Left lung (tissue), 10 donors: ENCODE results near the gene HES4. TPM values are rescaled to one million over a fixed set of nuclear protein-coding genes. Genes with fewer than 3 reads are reported as not detected.
"Not testable (repeated sequence)": the region's sequence is repeated elsewhere in the genome, so short reads cannot be mapped to it uniquely, and the experiment has no call there.

ENCODE experiments used
- ATAC-seq: fragments of 200-7000 bp; cut with Tn5 transposase; one replicate; pipeline ENCODE4 v1.9.1; 2020; ENCODE audit warnings: moderate library complexity
- DNase-seq, 4 donors: peaks; one replicate each; pipeline ENCODE4 v3.0.0-alpha.2; 2013 to 2020
- H3K27ac ChIP-seq, 2 donors: fragments of 200-600 bp; sonication (generic) in 1 of 2; one replicate each; pipeline versions ENCODE4 v1.5.0 to v1.8.0; 2020 to 2021
- H3K27me3 ChIP-seq, 2 donors: fragments of 200-600 bp; sonication (generic) in 1 of 2; one replicate each; pipeline versions ENCODE4 v1.5.0 to v1.8.0; 2020 to 2021
- H3K36me3 ChIP-seq, 2 donors: fragments of 200-600 bp; sonication (generic) in 1 of 2; one replicate each; pipeline versions ENCODE4 v1.5.0 to v1.8.0; 2020 to 2021
- H3K4me1 ChIP-seq, 2 donors: fragments of 200-600 bp; one replicate each; pipeline ENCODE4 v1.8.0; 2021
- H3K4me3 ChIP-seq, 2 donors: fragments of 200-600 bp; sonication (generic) in 1 of 2; one replicate each; pipeline versions ENCODE4 v1.5.0 to v1.8.0; 2020 to 2021; ENCODE audit warnings: mild to moderate bottlenecking in 1 of 2
- H3K9me3 ChIP-seq, 2 donors: fragments of 200-600 bp; sonication (generic) in 1 of 2; one replicate each; pipeline versions ENCODE4 v1.5.0 to v1.8.0; 2020 to 2021
- intact Hi-C, 2 donors: fragments of 100-400 bp; cut with DNase I; formaldehyde crosslinking; loops; one replicate each; pipeline versions ENCODE4 v1.11.2 to v1.14.2; 2022
- polyA plus RNA-seq, 6 donors: library from polyadenylated mRNA; unstranded; fragments of 120-200 nt; gene quantifications; one replicate each; pipeline ENCODE4 v1.2.1, GENCODE V29; 2013; ENCODE audit not compliant: insufficient read length in 6 of 6
- total RNA-seq, 2 donors: library from RNA; stranded (reverse); fragmentation: NEBNext Ultra II Directional; extraction: Animal tissue kit (Norgen Biotek cat#: 25700); gene quantifications; one replicate each; pipeline ENCODE4 v1.2.1, GENCODE V29; 2021
- TF ChIP-seq, protein P1 (sequence below), 2 donors: fragments of 200-600 bp; sonication (generic) in 1 of 2; IDR thresholded peaks; one replicate each; pipeline versions ENCODE4 v1.5.0 to v1.8.0; 2021; ENCODE audit warnings: antibody characterized with exemption in 2 of 2
- donor health status: DM: no; HTN: yes; CAD: no.
- donor health status: DM: no; HTN: no; CAD: no.

HES4 gene
- total and polyA plus RNA-seq, 8 donors = 4.4 to 37.5 (median 10.2) TPM

DNA sequence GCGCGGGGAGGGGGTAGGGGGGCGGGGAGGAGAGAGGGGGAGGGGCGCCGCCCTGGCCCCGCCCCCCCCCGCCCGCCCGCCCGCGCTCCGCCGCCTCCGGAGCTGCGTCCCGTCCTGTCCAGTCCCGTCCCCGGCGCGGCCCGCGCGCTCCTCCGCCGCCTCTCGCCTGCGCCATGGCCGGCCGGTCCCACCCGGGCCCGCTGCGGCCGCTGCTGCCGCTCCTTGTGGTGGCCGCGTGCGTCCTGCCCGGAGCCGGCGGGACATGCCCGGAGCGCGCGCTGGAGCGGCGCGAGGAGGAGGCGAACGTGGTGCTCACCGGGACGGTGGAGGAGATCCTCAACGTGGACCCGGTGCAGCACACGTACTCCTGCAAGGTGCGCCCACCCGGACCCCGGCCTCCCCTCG lies 20.1 kb upstream of the HES4 start, which contains the start of gene AGRN:
TSS of gene AGRN (plus strand) at position 121 of the 405 bp plus-strand sequence. CDS start at position 174, 53 bp downstream.
- intact Hi-C loops = no loop called here
- H3K36me3 ChIP-seq = no peaks in the 10 kb centered on the region
- peak within 1 kb of the TSS; percentile 85 to 89 for H3K27ac ChIP-seq
- H3K9me3 ChIP-seq = no peaks in the 10 kb centered on the region
- peak within 1 kb of the TSS; percentile 51 to 75 for H3K4me3 ChIP-seq
- H3K4me1 ChIP-seq = peaks cover 13 to 48% of the 10 kb centered on the region in 2 donors
- DNase-seq (peak in 1 of 4 donors; percentile 90), ATAC-seq (peak; percentile 15)
- TF ChIP-seq, protein P1, sequence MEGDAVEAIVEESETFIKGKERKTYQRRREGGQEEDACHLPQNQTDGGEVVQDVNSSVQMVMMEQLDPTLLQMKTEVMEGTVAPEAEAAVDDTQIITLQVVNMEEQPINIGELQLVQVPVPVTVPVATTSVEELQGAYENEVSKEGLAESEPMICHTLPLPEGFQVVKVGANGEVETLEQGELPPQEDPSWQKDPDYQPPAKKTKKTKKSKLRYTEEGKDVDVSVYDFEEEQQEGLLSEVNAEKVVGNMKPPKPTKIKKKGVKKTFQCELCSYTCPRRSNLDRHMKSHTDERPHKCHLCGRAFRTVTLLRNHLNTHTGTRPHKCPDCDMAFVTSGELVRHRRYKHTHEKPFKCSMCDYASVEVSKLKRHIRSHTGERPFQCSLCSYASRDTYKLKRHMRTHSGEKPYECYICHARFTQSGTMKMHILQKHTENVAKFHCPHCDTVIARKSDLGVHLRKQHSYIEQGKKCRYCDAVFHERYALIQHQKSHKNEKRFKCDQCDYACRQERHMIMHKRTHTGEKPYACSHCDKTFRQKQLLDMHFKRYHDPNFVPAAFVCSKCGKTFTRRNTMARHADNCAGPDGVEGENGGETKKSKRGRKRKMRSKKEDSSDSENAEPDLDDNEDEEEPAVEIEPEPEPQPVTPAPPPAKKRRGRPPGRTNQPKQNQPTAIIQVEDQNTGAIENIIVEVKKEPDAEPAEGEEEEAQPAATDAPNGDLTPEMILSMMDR (IDR thresholded peaks at IDR 0.05) = no peak
- peaks cover 0 to 37% of the 10 kb centered on the region in 2 donors for H3K27me3 ChIP-seq

DNA sequence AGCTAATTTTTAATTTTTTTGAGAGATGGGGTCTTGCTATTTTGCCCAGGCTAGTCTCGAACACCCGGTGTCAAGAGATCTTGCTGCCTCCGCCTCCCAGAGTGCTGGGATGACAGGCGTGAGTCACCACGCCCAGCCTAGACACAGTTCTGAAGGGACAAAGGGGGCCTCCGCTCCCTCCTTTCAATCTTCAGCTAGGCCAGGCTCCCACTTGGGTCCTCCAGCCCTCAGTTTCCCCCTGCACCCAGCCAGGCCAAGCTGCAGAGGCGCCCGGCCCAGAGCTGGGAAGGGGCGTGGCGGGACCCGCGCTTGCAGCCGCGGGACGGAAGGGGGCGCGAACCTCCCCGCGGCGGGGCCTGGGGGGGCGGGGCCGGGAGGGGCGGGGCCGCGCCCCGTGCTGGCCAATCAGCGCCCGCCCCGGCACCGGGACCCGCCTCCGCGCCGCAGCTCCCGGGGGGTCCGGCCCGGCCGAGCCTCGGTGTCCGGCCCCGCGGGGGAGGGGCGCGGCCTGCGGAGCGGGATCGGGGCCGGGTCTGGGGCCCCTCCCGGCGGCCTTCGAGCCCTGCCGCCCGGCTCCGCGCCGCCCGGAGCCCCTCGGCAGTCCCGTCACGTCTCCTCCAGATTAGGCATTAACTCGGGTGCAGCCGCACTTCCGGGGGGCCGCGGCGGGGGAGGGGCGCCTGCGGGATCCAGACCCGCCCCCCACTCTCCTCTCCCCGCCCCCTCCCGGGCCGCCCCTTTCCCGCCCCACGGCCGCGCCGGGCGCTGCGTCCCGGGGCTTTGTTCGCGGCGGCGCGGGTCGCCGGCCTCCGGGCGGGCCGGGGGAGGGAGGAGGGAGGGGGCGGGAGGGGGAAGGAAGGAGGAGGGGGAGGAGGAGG lies 19.5 kb upstream of the HES4 start:
- no peaks in the 10 kb centered on the region for H3K36me3 ChIP-seq
- H3K4me1 ChIP-seq = peaks cover 12 to 49% of the 10 kb centered on the region in 2 donors
- intact Hi-C loops = no loop called here
- no peaks in the 10 kb centered on the region for H3K9me3 ChIP-seq
- peak overlapping the region; percentile 51 to 75 for H3K4me3 ChIP-seq
- ATAC-seq (peak; percentile 85), DNase-seq (peak; percentile 80 to 93 (median 86))
- peak overlapping the region; percentile 85 to 89 for H3K27ac ChIP-seq
- peaks cover 0 to 37% of the 10 kb centered on the region in 2 donors for H3K27me3 ChIP-seq
- TF ChIP-seq, protein P1 (IDR thresholded peaks at IDR 0.05) = peak; percentile 32 to 63

DNA sequence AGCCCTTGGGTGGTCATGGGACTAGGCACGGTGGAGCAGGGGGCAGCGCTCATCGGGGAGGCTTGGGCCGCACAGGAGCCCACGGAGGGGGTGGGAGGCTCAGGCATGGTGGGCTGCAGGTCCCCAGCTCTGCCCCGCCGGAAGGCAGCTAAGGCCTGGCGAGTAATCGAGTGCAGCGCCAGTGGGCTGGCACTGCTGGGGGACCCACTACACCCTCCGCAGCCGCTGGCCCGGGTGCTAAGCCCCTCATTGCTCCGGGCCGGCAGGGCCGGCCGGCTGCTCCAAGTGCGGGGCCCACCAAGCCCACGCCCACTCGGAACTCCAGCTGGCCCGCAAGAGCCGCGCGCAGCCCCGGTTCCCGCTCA lies 18.4 kb upstream of the HES4 start:
- H3K36me3 ChIP-seq, H3K9me3 ChIP-seq, DNase-seq, H3K4me3 ChIP-seq, ATAC-seq, intact Hi-C loops, H3K27ac ChIP-seq: not testable (repeated sequence)
- Histone ChIP-seq H3K4me1 (peaks cover 11 to 49% of the 10 kb centered on the region in 2 donors), H3K27me3 (peaks cover 0 to 33% of the 10 kb centered on the region in 2 donors)

DNA sequence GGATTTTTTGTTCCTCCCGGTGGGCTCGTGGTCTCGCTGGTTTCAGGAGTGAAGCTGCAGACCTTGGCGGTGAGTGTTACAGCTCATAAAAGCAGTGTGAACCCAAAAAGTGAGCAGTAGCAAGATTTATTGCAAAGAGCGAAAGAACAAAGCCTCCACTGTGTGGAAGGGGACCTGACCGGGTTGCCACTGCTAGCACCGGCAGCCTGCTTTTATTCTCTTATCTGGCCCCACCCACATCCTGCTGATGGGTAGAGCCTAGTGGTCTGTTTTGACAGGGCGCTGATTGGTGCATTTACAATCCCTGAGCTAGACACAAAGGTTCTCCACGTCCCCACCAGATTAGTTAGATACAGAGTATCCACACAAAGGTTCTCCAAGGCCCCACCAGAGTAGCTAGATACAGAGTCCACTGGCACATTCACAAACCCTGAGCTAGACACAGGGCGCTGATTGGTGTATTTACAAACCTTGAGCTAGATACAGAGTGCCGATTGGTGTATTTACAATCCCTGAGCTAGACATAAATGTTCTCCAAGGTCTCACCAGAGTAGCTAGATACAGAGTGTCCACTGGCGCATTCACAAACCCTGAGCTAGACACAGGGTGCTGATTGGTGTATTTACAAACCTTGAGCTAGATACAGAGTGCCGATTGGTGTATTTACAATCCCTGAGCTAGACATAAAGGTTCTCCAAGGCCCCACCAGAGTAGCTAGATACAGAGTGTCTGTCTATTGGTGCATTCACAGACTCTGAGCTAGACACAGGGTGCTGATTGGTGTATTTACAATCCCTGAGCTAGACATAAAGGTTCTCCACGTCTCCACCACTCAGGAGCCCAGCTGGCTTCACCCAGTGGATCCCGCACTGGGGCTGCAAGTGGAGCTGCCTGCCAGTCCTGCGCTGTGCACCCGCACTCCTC lies 17.8 kb upstream of the HES4 start:
- H3K9me3 ChIP-seq, H3K4me3 ChIP-seq, DNase-seq, H3K27ac ChIP-seq, H3K36me3 ChIP-seq, intact Hi-C loops, ATAC-seq: not testable (repeated sequence)
- peaks cover 11 to 45% of the 10 kb centered on the region in 2 donors for H3K4me1 ChIP-seq
- H3K27me3 ChIP-seq = peaks cover 0 to 27% of the 10 kb centered on the region in 2 donors

DNA sequence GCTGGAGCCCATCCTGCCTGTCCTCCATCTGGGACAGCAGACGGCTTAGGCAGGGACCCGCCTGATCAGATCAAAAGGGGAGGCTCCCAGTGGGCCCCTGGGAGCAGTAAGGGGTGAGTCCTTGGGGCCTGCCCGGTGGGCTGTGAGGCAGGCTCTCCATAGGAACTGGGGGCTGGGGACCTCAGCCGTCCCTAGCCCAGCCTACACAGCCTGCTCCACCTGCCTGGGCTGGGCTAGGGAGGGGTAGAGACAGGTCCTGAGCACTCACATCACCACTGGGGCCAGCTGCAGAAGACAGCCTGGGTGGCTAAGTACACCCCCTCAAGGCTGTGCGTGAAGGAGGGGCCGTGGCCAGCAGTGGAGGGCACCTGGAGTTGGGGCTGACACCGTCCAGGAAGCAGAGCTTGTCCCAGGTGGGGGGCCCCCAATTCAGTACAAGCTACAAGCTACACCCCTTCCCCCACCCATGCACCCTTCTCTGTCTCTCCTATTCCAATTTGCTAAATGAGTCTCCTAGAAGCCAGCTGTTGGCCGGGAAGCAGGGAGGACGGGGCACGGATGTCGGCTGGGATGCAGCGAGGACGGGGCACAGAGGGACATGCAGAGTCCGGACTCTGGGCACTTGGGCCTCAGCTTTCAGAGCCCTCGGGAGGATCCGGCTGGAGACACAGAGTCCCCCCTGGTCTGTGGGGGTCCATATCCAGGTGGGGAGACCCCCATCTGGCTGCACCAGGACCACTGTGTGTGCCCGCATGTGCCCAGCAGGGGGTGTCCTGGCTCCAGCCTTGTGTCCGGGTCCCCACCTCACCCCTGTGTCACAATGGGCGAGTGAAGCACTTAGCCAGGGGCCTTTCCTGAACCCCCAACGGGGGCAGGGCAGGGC lies 15.1 kb upstream of the HES4 start:
- intact Hi-C loops = no loop called here
- Histone ChIP-seq H3K4me1 (peaks cover 3 to 26% of the 10 kb centered on the region in 2 donors), H3K36me3 (no peaks in the 10 kb centered on the region), H3K4me3 (peak overlapping the region in 1 of 2 donors; percentile 80), H3K9me3 (no peaks in the 10 kb centered on the region), H3K27ac (peak overlapping the region; percentile 86 to 91), H3K27me3 (peaks cover 0 to 1% of the 10 kb centered on the region in 2 donors)
- TF ChIP-seq, protein P1 (IDR thresholded peaks at IDR 0.05) = no peak
- DNase-seq (no peak), ATAC-seq (no peak)
